RWPE1 (cell line): ENCODE measurements around the gene AHCYL1.

Source experiments
- CTCF ChIA-PET: fragments of 350-600 bp; sonication (Branson Sonifier 250); formaldehyde crosslinking; extraction: SDS; loops from one replicate; lab custom pipeline; 2021; lab: Yijun Ruan, JAX
- POLR2A ChIA-PET: fragments of 400-600 bp; formaldehyde crosslinking; extraction: SDS; loops from one replicate; lab custom pipeline; 2020; ENCODE audit warnings: antibody characterized with exemption; ENCODE audit not compliant: low non-redundant PET; lab: Yijun Ruan, JAX
- DNase-seq: peaks from one replicate; pipeline ENCODE4 v3.0.0; 2012; ENCODE audit warnings: low spot score
- H3K27ac ChIP-seq: fragments of 450-650 bp; 2 replicates; pipeline ENCODE4 v1.5.1; 2017
- TF ChIP-seq, protein P1 (sequence below): fragments of 450-650 bp; conservative IDR thresholded peaks from 2 replicates; pipeline ENCODE4 v1.5.1; 2017; ENCODE audit warnings: low read depth, mild to moderate bottlenecking

AHCYL1 gene

DNA sequence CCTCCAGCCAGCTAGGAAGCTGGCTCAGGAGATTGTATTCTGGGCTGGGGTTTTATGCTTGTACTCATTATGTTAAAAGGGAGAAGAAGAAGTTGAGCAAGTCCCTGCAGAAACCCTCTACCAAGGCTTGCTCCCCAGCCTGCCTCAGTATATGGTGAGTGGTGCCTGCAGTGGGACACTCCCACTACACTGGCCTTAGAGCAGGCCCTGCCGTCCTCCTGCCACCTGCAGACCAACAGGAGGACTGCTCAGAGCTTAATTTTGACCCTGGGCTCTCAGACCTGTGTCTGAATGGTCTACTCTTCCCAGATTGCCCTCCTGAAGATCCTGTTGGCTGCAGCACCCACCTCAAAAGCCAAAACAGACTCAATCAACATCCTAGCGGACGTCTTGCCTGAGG lies 62.9 kb downstream of the AHCYL1 start:
- ChIA-PET POLR2A (no interaction called here), CTCF (interaction anchor here (0.5 to 1.8 kb wide), 4 partner anchors 13 to 164 kb away, joined by 3 to 4 read pairs (median 4); no protein-coding TSS in a partner anchor)
- no peak for DNase-seq
- TF ChIP-seq, protein P1, sequence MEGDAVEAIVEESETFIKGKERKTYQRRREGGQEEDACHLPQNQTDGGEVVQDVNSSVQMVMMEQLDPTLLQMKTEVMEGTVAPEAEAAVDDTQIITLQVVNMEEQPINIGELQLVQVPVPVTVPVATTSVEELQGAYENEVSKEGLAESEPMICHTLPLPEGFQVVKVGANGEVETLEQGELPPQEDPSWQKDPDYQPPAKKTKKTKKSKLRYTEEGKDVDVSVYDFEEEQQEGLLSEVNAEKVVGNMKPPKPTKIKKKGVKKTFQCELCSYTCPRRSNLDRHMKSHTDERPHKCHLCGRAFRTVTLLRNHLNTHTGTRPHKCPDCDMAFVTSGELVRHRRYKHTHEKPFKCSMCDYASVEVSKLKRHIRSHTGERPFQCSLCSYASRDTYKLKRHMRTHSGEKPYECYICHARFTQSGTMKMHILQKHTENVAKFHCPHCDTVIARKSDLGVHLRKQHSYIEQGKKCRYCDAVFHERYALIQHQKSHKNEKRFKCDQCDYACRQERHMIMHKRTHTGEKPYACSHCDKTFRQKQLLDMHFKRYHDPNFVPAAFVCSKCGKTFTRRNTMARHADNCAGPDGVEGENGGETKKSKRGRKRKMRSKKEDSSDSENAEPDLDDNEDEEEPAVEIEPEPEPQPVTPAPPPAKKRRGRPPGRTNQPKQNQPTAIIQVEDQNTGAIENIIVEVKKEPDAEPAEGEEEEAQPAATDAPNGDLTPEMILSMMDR, result no peak
- no peak overlapping the region for H3K27ac ChIP-seq

DNA sequence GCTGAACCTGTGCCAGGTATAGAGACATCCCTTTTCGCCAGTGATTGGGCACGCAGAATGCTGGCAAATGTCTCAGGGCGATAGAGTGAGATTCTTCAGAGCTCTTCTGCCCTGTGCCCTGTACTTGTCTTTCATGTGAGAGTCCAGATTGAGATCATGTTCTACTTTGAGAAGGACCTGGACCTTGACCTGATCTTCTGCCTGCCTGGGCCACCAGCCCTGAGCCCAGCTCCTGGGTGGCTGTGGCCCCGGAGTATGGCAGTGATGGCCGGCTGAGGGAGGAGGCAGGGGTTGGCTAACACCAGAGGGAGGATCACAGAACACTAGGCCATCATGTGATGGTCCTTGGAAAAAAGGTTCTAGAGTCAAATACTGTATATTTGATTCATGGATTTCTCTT lies 63.7 kb downstream of the AHCYL1 start:
- ChIA-PET POLR2A (no interaction called here), CTCF (interaction anchor here (1.8 kb wide), 1 partner anchor 12 kb away, joined by 4 read pairs; no protein-coding TSS in a partner anchor)
- no peak for DNase-seq
- TF ChIP-seq, protein P1, result no peak
- no peak overlapping the region for H3K27ac ChIP-seq

DNA sequence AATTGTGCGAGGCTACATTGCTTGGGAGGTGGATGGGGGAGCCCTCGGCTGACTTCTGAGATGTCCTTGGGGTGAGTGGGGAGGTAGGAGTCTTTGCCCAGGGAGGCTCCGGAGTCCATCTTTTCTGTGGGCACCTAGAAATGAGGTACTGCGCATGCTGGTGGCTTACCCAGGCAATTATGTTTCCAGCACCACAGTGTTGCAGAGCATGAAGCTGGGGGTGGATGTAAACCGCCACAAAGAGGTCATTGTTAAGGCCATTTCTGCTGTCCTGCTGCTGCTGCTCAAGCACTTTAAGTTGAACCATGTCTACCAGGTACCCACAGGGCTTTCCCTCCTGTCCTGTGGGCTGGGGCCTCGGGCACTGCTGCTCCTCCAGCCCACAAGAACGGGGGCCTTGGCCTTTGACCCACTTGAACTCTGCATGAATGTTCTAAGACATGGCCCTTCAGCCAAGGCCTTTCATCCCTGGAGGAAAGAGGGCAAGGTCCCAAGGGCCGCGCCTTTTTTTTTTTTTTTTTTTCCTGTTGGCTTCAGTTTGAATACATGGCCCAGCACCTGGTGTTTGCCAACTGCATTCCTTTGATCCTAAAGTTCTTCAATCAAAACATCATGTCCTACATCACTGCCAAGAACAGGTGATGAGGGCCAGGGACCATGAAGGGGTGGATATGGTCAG lies 64.5 kb downstream of the AHCYL1 start:
- TF ChIP-seq, protein P1, result no peak
- DNase-seq, result no peak
- H3K27ac ChIP-seq, result no peak overlapping the region
- ChIA-PET POLR2A (no interaction called here), CTCF (interaction anchor here (1.8 kb wide), 1 partner anchor 12 kb away, joined by 4 read pairs; no protein-coding TSS in a partner anchor)

DNA sequence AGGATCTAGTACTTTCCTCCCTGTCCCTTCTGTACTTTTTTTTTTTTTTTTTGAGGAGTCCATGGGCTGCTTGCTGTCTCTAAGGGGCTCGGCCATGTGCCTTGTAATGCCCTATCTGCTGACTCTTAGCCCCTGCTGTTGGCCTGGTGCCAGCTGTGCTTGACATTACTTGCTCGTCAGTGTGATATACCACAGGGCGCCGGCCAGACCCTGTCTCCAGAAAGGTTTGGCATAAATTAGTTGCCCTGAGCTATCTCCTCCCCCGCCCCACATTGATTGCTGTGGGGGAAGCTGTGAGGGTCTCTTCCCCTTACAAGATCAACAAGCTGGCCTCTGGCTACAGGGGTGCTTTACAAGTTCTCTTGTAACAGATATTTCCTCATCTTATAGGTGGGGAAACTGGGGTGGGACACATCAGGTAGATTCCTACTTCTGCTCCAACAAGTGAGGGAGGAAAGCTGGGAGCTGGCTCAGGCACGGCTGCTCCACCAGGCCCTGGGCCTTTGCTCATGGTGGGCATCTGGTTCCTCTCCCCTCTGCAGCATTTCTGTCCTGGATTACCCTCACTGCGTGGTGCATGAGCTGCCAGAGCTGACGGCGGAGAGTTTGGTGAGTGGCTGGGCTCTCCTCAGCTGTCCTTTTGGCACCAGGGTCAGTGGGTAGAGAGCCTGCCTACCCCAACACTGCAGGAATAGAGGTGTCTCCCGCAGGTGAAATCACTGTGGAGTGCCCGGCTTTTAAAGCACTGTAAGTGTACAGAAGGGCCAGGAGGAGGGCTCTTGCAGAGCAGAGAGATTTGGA lies 65.4 kb downstream of the AHCYL1 start:
- TF ChIP-seq, protein P1, result no peak
- no peak for DNase-seq
- peak overlapping the region; percentile 23; the same call in 1 of the 2 replicates for H3K27ac ChIP-seq
- ChIA-PET CTCF (interaction anchor here (0.7 to 0.9 kb wide), 2 partner anchors 10 kb away, joined by 3 to 5 read pairs; no protein-coding TSS in a partner anchor), POLR2A (no interaction called here)

DNA sequence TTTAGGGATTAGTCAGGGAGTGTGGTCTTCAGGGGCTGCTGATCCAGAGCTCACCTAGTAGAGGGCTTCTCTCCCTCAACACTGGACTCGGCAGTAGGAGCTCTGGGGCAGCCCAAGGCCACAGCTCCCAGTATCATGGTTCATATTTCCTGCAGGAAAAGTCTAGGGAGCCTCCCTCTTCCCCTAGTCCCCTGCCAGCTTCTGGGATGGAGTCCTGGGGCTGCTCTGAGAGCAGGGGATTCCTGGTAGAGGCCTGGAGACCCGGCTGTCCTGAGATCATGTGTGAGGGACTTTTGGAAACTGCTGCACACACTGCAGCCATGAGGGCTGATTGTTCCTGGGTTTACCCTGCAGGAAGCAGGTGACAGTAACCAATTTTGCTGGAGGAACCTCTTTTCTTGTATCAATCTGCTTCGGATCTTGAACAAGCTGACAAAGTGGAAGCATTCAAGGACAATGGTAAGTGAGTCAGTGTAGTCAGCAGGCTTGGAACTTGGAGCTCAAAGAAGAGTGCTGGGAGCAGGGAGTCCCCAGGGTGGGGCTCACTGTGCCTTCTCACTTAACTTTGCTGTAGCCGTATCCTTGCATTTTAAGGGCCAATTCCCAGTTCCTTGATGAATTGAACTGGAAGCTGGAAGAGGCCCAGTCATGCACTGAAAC lies 66.2 kb downstream of the AHCYL1 start:
- ChIA-PET CTCF (interaction anchor here (0.9 to 1.9 kb wide), 3 partner anchors 9 to 56 kb away, joined by 5 to 7 read pairs (median 5); no protein-coding TSS in a partner anchor), POLR2A (no interaction called here)
- peak overlapping the region; percentile 23; the same call in 1 of the 2 replicates for H3K27ac ChIP-seq
- no peak for DNase-seq
- TF ChIP-seq, protein P1, result no peak

DNA sequence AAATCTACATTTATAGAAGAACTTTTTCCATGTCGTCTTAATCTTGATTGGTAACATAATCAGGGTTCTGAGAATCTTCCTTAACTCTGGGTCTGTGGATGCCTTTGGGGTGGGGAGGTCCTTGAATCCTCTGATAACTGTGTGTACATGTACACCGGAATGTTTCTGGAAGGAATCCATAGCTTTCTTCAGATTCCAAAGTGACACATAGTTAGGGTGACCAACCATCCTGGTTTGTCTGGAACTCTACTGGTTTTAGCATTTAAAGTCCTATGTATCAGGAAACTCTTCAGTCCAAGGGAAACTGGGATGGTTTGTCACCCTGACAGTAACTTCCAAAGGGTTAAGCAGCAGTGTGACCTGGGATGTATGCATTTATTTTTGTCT lies 66.7 kb downstream of the AHCYL1 start:
- TF ChIP-seq, protein P1, result no peak
- POLR2A ChIA-PET, result no interaction called here
- CTCF ChIA-PET, result interaction anchor here (1.2 to 1.9 kb wide), 3 partner anchors 8 to 55 kb away, joined by 5 to 7 read pairs (median 5); no protein-coding TSS in a partner anchor
- no peak for DNase-seq
- H3K27ac ChIP-seq, result no peak overlapping the region
